Measurements from ENCODE around the gene HTT-AS.
"Not testable (repeated sequence)": the region's sequence is repeated elsewhere in the genome, so short reads cannot be mapped to it uniquely, and the experiment has no call there.

HTT-AS gene

DNA sequence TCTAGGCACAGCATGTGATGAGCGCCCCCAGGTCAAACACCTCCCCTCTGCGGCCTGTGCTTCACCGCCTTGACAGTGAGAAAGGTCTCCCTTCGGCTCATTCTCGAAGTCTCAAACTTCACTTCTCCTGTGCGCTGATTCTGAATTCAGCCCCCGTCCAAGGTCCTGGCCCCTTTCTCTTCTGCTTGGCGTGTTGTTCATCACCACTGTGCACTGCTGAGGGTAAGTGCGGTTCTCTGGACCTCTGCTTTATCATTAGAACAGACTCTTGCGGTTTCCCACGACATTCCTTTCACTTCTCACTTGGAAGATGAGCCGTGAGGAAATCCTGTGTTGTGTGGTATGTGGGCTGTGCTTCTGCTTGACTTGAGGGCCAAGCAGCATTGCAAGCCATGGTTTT is 11.9 kb downstream of the HTT-AS start:
- no peak for TF ChIP-seq CTCF (IDR thresholded peaks at IDR 0.05)

GRCh38 chr4:3060946-3061345 is 13.4 kb downstream of the HTT-AS start:
- no peak overlapping the region for H3K4me3 ChIP-seq (ENCODE audit: low read depth in 1 of 2, low read length in 1 of 2)
- H3K9me3 ChIP-seq, result no peaks in the 10 kb centered on the region
- H3K36me3 ChIP-seq, result no peaks in the 10 kb centered on the region
- H3K4me1 ChIP-seq (ENCODE audit: control insufficient read depth in 1 of 2, insufficient read depth in 1 of 2, low read depth in 1 of 2, low read length in 1 of 2), result peaks cover 33 to 36% of the 10 kb centered on the region in 2 experiments
- H3K27ac ChIP-seq, result peak overlapping the region; percentile 79
- no peaks in the 10 kb centered on the region for H3K27me3 ChIP-seq
- no peak for TF ChIP-seq CTCF (IDR thresholded peaks at IDR 0.05)

More for the DNA sequence above, 11.9 kb downstream of the HTT-AS start:
- Histone ChIP-seq H3K4me3 (ENCODE audit: low read depth in 1 of 2, low read length in 1 of 2) (no peak overlapping the region), H3K27ac (no peak overlapping the region), H3K4me1 (ENCODE audit: control insufficient read depth in 1 of 2, insufficient read depth in 1 of 2, low read depth in 1 of 2, low read length in 1 of 2) (peaks cover 33 to 36% of the 10 kb centered on the region in 2 experiments), H3K36me3 (no peaks in the 10 kb centered on the region), H3K9me3 (no peaks in the 10 kb centered on the region), H3K27me3 (no peaks in the 10 kb centered on the region)

DNA sequence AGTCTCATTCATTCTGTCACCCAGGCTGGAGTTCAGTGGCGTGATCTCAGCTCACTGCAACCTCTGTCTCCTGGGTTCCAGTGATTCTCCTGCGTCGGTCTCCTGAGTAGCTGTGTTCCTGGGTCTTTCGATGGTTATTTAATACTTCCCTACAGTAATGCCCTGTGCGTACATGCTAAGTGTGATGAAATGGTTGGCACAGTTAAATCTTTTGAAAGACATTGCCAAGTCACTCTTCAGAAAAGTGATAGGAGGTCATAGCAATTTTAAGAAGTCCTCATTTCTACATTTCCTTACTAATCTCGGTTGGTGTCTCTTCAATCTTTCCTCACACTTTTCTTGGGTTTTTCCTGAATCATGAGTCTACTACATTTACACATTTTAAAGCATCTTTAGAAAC is 14.4 kb downstream of the HTT-AS start:
- H3K27me3 ChIP-seq, result no peaks in the 10 kb centered on the region
- no peaks in the 10 kb centered on the region for H3K9me3 ChIP-seq
- no peak overlapping the region for H3K4me3 ChIP-seq (ENCODE audit: low read depth in 1 of 2, low read length in 1 of 2)
- H3K4me1 ChIP-seq (ENCODE audit: control insufficient read depth in 1 of 2, insufficient read depth in 1 of 2, low read depth in 1 of 2, low read length in 1 of 2), result peaks cover 33 to 36% of the 10 kb centered on the region in 2 experiments
- no peak for TF ChIP-seq CTCF (IDR thresholded peaks at IDR 0.05)
- no peaks in the 10 kb centered on the region for H3K36me3 ChIP-seq
- peak overlapping the region; percentile 79 for H3K27ac ChIP-seq

DNA sequence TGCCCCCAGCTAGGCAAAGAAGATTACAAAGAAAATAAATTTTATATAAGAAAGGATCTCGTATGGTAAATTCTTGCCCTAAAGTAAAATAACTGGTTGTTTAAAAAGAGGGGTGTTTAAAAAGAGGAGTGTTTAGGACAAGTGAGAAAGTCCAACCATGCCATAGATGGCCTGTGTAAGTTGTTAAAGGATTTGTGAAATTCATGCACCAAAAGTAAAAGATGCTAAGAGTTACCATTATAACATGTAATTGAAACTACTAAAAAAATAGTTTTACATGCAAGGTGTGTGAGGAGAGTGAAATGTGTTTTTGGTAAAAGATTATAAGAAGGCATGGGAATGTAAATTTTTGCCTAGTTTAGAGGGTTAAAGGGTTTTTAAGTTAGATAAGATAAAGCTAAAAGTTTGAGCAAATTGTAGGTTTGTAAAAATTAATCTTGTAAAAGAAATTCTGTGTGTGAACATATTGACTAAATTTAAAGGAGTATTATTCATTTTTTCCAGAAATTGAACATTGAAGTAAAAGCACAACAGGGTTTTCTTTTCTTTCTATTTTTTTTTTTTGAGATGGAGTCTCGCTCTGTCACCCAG is 20.1 kb downstream of the HTT-AS start:
- H3K4me1 ChIP-seq (ENCODE audit: control insufficient read depth in 1 of 2, insufficient read depth in 1 of 2, low read depth in 1 of 2, low read length in 1 of 2), result peaks cover 11 to 14% of the 10 kb centered on the region in 2 experiments
- no peaks in the 10 kb centered on the region for H3K27me3 ChIP-seq
- no peaks in the 10 kb centered on the region for H3K9me3 ChIP-seq
- H3K27ac ChIP-seq, result no peak overlapping the region
- no peaks in the 10 kb centered on the region for H3K36me3 ChIP-seq
- no peak overlapping the region for H3K4me3 ChIP-seq (ENCODE audit: low read depth in 1 of 2, low read length in 1 of 2)
- TF ChIP-seq CTCF (IDR thresholded peaks at IDR 0.05), result no peak

DNA sequence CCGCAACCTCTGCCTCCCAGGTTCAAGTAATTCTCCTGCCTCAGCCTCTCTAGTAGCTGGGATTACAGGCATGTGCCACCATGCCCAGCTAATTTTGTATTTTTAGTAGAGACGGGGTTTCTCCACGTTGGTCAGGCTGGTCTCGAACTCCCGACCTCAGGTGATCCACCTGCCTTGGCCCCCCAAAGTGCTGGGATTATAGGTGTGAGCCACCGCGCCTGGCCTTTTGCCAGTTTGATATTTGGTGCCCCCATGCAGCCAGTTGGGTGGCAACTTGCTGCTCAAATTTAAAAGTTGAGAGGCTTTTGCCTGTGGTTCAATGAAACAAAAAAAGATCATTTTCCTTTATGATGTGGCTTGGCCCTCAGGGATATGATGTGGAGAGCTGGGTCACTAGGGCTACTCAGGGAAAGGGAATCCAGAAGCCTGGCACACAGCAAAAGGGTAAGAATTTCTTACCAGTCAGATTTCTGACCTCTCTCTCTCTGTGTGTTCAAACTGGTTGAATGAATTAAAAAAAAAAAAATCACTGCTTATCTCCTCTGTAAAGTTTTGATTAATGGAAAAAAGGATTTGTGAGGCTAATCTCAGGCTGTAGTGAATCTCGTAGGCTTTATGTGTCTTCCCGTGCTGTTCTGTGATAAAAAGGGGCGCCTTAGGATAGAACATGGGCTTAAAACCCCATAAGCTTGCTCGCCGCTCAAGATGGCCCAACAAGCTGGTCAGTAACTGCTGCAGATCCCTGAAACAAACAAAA is 23.0 kb downstream of the HTT-AS start:
- H3K27me3 ChIP-seq, H3K27ac ChIP-seq, H3K36me3 ChIP-seq: not testable (repeated sequence)

More for the DNA sequence above, 23.0 kb downstream of the HTT-AS start:
- not testable (repeated sequence) for H3K4me3 ChIP-seq (ENCODE audit: low read depth in 1 of 2, low read length in 1 of 2); H3K9me3 ChIP-seq
- peaks cover 10 to 17% of the 10 kb centered on the region in 2 experiments for H3K4me1 ChIP-seq (ENCODE audit: control insufficient read depth in 1 of 2, insufficient read depth in 1 of 2, low read depth in 1 of 2, low read length in 1 of 2)
